NT2/D1 (cell line): ENCODE results near the gene RASGRP1.
"Not testable (repeated sequence)": the region's sequence is repeated elsewhere in the genome, so short reads cannot be mapped to it uniquely, and the experiment has no call there.

Source experiments
- DNase-seq: peaks from one replicate; pipeline ENCODE4 v3.0.0-alpha.2; 2011; ENCODE audit warnings: low read depth, low spot score
- H3K27me3 ChIP-seq: 2 replicates; pipeline ENCODE4 v1.6.0; 2011; ENCODE audit warnings: mild to moderate bottlenecking; ENCODE audit not compliant: insufficient read length, insufficient read depth
- H3K36me3 ChIP-seq: 2 replicates; pipeline ENCODE4 v1.6.1; 2011; ENCODE audit warnings: mild to moderate bottlenecking, low read length, mixed read lengths; ENCODE audit not compliant: insufficient read depth, insufficient read length
- H3K4me1 ChIP-seq: 2 replicates; pipeline ENCODE4 v1.5.1; 2011; ENCODE audit not compliant: insufficient read depth, insufficient read length
- H3K4me3 ChIP-seq: 2 replicates; pipeline ENCODE4 v1.5.1; 2011; ENCODE audit warnings: low read depth; ENCODE audit not compliant: insufficient read length
- H3K9ac ChIP-seq: 2 replicates; pipeline ENCODE4 v1.6.0; 2011; ENCODE audit warnings: low read depth; ENCODE audit not compliant: insufficient read length
- H3K9me3 ChIP-seq: 2 replicates; pipeline ENCODE4 v1.5.1; 2011; ENCODE audit warnings: mild to moderate bottlenecking, low read length; ENCODE audit not compliant: insufficient read depth
- SUZ12 ChIP-seq: IDR thresholded peaks from 2 replicates; pipeline ENCODE4 v1.6.1; 2011; ENCODE audit not compliant: insufficient read length, insufficient read depth; ENCODE audit errors: extremely low read depth
- YY1 ChIP-seq: IDR thresholded peaks from 2 replicates; pipeline ENCODE4 v1.6.1; 2011; ENCODE audit not compliant: insufficient read length, insufficient read depth
- ZNF274 ChIP-seq: IDR thresholded peaks from 2 replicates; pipeline ENCODE4 v1.6.1; 2011; ENCODE audit warnings: mild to moderate bottlenecking, low read depth, low read length

Gene RASGRP1

DNA sequence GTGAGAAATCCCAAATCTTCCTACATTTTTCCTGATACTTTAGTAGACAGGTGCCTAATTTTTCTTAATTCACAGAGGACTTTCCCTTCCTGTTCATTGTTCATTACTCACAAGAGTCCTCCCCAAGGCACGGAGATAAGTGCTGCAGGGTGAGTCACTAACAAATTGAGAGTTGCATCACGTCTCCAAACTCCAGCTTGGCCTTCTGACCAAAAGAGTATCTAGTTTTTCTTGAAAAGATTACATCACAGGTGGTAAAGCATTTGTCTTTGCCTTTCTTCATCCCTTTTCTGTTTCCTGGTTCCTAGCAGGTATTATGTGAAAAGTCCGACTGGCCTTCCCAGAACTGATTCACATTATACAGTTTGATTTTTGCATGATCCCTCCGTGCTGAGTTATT, 24.9 kb upstream of the RASGRP1 start:
- no peaks in the 10 kb centered on the region for H3K4me1 ChIP-seq
- H3K36me3 ChIP-seq, result no peaks in the 10 kb centered on the region
- no peak overlapping the region for H3K4me3 ChIP-seq
- DNase-seq, result no peak
- H3K9me3 ChIP-seq, result no peaks in the 10 kb centered on the region
- no peak overlapping the region for H3K9ac ChIP-seq
- no peaks in the 10 kb centered on the region for H3K27me3 ChIP-seq
- TF ChIP-seq ZNF274, result no peak
- no peak for TF ChIP-seq SUZ12
- no peak for TF ChIP-seq YY1

DNA sequence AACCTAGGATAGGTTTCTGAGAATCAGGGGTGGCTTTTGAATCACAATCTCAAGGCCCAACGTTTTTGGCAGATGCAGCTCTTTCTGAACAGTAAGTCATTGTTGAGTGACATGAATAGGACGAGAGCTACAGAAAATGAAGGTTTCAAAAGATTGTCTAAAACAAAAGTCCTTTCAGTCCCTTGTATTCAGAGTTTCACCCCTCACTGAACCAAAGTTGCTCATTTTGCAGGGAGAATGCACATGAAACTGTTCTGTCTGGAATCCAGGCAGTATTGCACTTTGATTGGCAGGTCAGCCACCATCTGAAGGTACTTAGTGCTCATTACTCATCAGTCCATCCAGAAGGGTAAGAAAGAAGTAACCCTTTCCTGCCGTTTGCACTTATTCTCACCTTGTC, 24.1 kb upstream of the RASGRP1 start:
- H3K9me3 ChIP-seq, result no peaks in the 10 kb centered on the region
- DNase-seq, result no peak
- no peaks in the 10 kb centered on the region for H3K36me3 ChIP-seq
- no peak overlapping the region for H3K4me3 ChIP-seq
- H3K4me1 ChIP-seq, result no peaks in the 10 kb centered on the region
- H3K9ac ChIP-seq, result no peak overlapping the region
- H3K27me3 ChIP-seq, result no peaks in the 10 kb centered on the region
- TF ChIP-seq ZNF274 (no peak), YY1 (no peak), SUZ12 (no peak)

DNA sequence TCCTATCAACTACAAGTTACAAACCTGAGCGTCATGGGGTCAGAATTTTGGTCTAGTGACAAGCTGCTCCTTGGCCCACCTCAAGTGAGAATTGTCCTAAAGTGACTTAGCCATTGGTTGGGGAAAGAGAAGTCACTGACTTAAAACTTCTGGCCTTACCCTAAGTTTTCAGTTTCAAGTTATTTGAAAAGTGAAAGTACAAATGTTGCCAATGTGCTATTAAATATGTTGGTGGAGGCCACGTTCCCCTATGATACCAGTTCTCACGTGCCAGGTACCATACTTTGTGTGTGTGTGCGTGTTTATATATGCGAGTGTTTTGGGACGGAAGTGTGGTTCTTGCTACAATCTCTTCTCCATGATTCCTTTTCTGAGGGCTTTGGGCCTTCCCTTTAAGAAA, 22.6 kb upstream of the RASGRP1 start:
- Histone ChIP-seq H3K9ac (no peak overlapping the region), H3K36me3 (no peaks in the 10 kb centered on the region), H3K4me3 (no peak overlapping the region), H3K4me1 (no peaks in the 10 kb centered on the region), H3K27me3 (no peaks in the 10 kb centered on the region), H3K9me3 (no peaks in the 10 kb centered on the region)
- no peak for TF ChIP-seq YY1
- no peak for TF ChIP-seq ZNF274
- no peak for TF ChIP-seq SUZ12
- no peak for DNase-seq

DNA sequence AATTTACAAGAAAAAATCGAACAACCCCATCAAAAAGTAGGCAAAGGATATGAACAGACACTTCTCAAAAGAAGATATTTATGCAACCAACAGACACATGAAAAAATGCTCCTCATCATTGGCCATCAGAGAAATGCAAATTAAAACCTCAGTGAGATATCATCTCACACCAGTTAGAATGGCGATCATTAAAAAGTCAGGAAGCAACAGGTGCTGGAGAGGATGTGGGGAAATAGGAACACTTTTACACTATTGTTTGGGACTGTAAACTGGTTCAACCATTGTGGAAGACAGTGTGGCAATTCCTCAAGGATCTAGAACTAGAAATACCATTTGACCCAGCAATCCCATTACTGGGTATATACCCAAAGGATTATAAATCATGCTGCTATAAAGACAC, 21.4 kb upstream of the RASGRP1 start:
- H3K27me3 ChIP-seq, H3K4me3 ChIP-seq, DNase-seq, H3K9me3 ChIP-seq, H3K4me1 ChIP-seq, H3K36me3 ChIP-seq, H3K9ac ChIP-seq: not testable (repeated sequence)

DNA sequence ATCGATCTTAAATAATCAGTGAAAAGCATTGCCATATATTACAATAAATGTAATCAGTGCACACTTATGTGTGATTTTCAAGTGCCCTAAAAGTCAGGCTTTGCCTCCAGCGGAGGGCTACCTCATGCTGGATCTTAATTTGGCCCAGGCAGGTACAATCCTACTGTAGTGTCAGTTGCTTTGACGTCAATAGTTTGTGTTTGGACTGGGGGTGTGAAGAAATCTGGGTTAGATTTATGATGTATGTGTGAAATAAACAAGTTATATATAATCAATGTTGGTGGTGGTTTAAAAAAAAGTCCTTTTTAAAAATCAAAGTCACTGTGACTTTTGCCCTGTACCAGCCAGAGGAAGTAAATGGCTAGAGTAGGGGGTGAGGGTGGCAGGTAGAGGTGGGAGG, 14.0 kb upstream of the RASGRP1 start:
- no peaks in the 10 kb centered on the region for H3K27me3 ChIP-seq
- DNase-seq, result no peak
- TF ChIP-seq YY1 (no peak), SUZ12 (no peak), ZNF274 (no peak)

DNA sequence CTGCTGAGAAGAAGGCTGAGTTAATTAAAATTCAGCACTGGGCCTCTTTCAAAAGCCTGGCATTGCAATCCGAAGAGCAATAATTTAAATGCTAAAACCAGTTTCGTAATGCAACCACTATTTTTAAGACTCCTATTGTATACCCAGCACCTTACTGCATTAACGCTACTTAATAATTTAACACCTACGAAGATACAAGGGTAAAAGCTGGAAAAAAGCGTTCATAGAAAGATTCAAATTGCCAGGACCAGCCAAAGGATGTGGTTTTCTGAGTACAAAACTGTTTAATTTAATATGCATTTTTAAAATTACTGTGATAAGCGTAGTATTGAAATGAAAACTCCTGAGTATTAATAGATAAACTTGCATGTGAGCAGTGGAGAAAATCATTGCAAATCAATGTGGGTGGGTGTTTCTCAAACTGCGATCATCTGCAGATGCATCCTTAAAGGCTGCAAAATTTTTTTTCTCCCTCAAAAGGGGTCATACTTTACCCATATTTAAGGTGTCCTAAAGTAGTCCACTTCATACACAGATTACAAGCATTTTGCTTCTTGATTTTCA, 12.9 kb upstream of the RASGRP1 start:
- no peak for TF ChIP-seq SUZ12
- no peak for TF ChIP-seq ZNF274
- TF ChIP-seq YY1, result no peak
- H3K4me1 ChIP-seq, result no peaks in the 10 kb centered on the region
- H3K27me3 ChIP-seq, result no peaks in the 10 kb centered on the region
- H3K36me3 ChIP-seq, result no peaks in the 10 kb centered on the region
- H3K9ac ChIP-seq, result no peak overlapping the region
- no peaks in the 10 kb centered on the region for H3K9me3 ChIP-seq
- H3K4me3 ChIP-seq, result no peak overlapping the region
- no peak for DNase-seq

More for the DNA sequence above, 14.0 kb upstream of the RASGRP1 start:
- H3K9me3 ChIP-seq, result no peaks in the 10 kb centered on the region
- H3K36me3 ChIP-seq, result no peaks in the 10 kb centered on the region
- H3K4me3 ChIP-seq, result no peak overlapping the region
- H3K4me1 ChIP-seq, result no peaks in the 10 kb centered on the region
- no peak overlapping the region for H3K9ac ChIP-seq

DNA sequence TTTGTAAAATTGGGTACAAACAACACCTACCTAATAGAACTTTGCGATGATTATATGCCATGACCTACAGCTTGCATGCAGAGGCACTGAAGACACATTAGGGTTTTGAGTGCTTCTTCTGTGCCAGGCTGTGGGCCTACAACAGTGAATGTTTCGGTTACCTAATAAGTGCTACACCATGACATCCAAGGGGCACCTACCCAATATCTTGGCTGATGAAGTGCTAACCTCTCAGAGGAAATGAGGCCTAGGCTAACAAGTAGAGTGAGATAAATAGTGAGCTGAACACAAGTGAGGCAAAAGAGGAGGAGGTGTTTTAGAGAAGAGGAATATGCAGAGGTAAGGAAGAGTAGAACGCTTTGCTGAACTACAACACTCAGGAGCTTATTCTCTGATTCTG, 12.2 kb upstream of the RASGRP1 start:
- H3K27me3 ChIP-seq, result no peaks in the 10 kb centered on the region
- DNase-seq, result no peak
- no peak overlapping the region for H3K9ac ChIP-seq
- no peaks in the 10 kb centered on the region for H3K9me3 ChIP-seq
- no peak overlapping the region for H3K4me3 ChIP-seq
- TF ChIP-seq SUZ12 (no peak), YY1 (no peak), ZNF274 (no peak)
- H3K4me1 ChIP-seq, result no peaks in the 10 kb centered on the region
- no peaks in the 10 kb centered on the region for H3K36me3 ChIP-seq

DNA sequence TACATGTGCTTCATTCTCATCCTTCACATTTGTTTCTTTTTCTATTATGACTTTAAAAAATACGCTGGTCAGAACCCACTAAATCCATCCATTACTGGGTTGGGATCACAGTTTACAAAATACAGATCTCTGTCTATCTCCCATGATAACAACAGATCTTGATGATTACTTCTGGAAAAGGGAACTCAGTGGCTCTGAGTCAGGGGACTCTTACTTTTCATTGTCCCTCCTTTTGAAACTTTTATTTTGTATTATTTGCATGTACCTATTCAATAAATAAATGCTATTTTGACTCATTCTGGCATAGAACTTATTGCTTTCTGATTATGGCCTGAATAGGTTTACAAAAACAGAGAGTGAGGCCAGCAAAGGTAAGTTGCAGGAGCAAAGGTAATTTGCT, 11.6 kb upstream of the RASGRP1 start:
- no peaks in the 10 kb centered on the region for H3K36me3 ChIP-seq
- H3K9me3 ChIP-seq, result no peaks in the 10 kb centered on the region
- no peaks in the 10 kb centered on the region for H3K4me1 ChIP-seq
- DNase-seq, result no peak
- H3K9ac ChIP-seq, result no peak overlapping the region
- H3K4me3 ChIP-seq, result no peak overlapping the region
- no peaks in the 10 kb centered on the region for H3K27me3 ChIP-seq
- no peak for TF ChIP-seq SUZ12
- TF ChIP-seq YY1, result no peak
- no peak for TF ChIP-seq ZNF274
